ENCODE data around the gene ZNF296.
"Not testable (repeated sequence)": the region's sequence is repeated elsewhere in the genome, so short reads cannot be mapped to it uniquely, and the experiment has no call there.

ZNF296 gene

DNA sequence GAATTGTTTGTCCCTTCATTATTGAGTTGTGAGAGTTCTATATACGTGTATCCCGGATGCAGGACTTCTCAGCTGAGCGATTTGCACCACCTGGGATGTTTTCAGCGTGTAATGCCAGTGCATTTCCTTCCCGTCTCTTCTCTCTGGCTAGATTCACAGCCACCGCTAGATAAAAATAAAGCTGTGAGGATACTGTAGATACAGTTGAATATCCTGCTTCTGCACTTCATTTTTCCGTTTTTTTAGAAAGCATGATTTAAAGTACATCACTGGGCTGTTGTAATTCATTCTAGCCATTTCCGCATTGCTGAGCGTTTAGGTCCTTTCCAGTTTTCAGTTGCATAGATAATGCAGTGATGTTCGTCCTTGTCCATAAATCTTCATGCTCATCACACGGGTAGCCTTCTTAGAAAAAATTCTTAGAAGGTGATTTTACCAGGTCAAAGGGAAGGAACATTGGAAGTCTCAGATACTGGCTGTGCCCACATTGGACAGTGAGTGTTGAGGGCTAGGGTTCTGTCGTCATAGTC, 31.4 kb upstream of the ZNF296 start:
- Histone ChIP-seq H3K4me3 (no peak overlapping the region), H3K27ac (no peak overlapping the region), H3K27me3 (no peaks in the 10 kb centered on the region), H3K36me3 (no peaks in the 10 kb centered on the region), H3K4me1 (peaks cover 0 to 22% (median 3%) of the 10 kb centered on the region in 4 donors), H3K9me3 (no peaks in the 10 kb centered on the region)
- no peak for DNase-seq
- TF ChIP-seq CTCF (IDR thresholded peaks at IDR 0.05): no peak
- intact Hi-C loops (cut with DNase I; ENCODE audit: low total_unique reads): no loop called here

GRCh38 chr19:45106363-45106762, 30.1 kb upstream of the ZNF296 start:
- H3K27me3 ChIP-seq; H3K27ac ChIP-seq; H3K9me3 ChIP-seq; H3K4me3 ChIP-seq; DNase-seq; H3K36me3 ChIP-seq; intact Hi-C loops (cut with DNase I; ENCODE audit: low total_unique reads): not testable (repeated sequence)
- peaks cover 0 to 32% (median 3%) of the 10 kb centered on the region in 4 donors for H3K4me1 ChIP-seq

- H3K9me3 ChIP-seq: no peaks in the 10 kb centered on the region
- intact Hi-C loops (cut with DNase I; ENCODE audit: low total_unique reads): no loop called here
- TF ChIP-seq CTCF (IDR thresholded peaks at IDR 0.05): no peak
- no peak for DNase-seq
- H3K36me3 ChIP-seq: no peaks in the 10 kb centered on the region
- H3K4me3 ChIP-seq: no peak overlapping the region
- H3K27ac ChIP-seq: no peak overlapping the region
- no peaks in the 10 kb centered on the region for H3K27me3 ChIP-seq
- H3K4me1 ChIP-seq: peaks cover 0 to 34% (median 3%) of the 10 kb centered on the region in 4 donors
Measured at GRCh38 chr19:45104658-45105349, 28.5 kb upstream of the ZNF296 start.

GRCh38 chr19:45103508-45104319, 27.4 kb upstream of the ZNF296 start:
- H3K9me3 ChIP-seq: no peaks in the 10 kb centered on the region
- no peak overlapping the region for H3K27ac ChIP-seq
- intact Hi-C loops (cut with DNase I; ENCODE audit: low total_unique reads): no loop called here
- H3K4me3 ChIP-seq: no peak overlapping the region
- H3K36me3 ChIP-seq: no peaks in the 10 kb centered on the region
- H3K27me3 ChIP-seq: no peaks in the 10 kb centered on the region
- no peak for TF ChIP-seq CTCF (IDR thresholded peaks at IDR 0.05)
- H3K4me1 ChIP-seq: peaks cover 0 to 42% (median 4%) of the 10 kb centered on the region in 4 donors
- DNase-seq: no peak

GRCh38 chr19:45103156-45103507, 26.9 kb upstream of the ZNF296 start:
- H3K27me3 ChIP-seq: no peaks in the 10 kb centered on the region
- no peak overlapping the region for H3K4me3 ChIP-seq
- intact Hi-C loops (cut with DNase I; ENCODE audit: low total_unique reads): no loop called here
- no peak for TF ChIP-seq CTCF (IDR thresholded peaks at IDR 0.05)
- H3K36me3 ChIP-seq: no peaks in the 10 kb centered on the region
- H3K4me1 ChIP-seq: peaks cover 0 to 47% (median 7%) of the 10 kb centered on the region in 4 donors
- no peak overlapping the region for H3K27ac ChIP-seq
- no peaks in the 10 kb centered on the region for H3K9me3 ChIP-seq
- DNase-seq: no peak

- no peak overlapping the region for H3K27ac ChIP-seq
- no peak for TF ChIP-seq CTCF (IDR thresholded peaks at IDR 0.05)
- no peaks in the 10 kb centered on the region for H3K27me3 ChIP-seq
- intact Hi-C loops (cut with DNase I; ENCODE audit: low total_unique reads): no loop called here
- H3K9me3 ChIP-seq: no peaks in the 10 kb centered on the region
- no peak overlapping the region for H3K4me3 ChIP-seq
- peaks cover 0 to 54% (median 10%) of the 10 kb centered on the region in 4 donors for H3K4me1 ChIP-seq
- DNase-seq: no peak
- H3K36me3 ChIP-seq: no peaks in the 10 kb centered on the region
Measured at GRCh38 chr19:45102481-45102880, 26.2 kb upstream of the ZNF296 start.
